Measurements from ENCODE around the gene SLC25A26.

Gene SLC25A26

DNA sequence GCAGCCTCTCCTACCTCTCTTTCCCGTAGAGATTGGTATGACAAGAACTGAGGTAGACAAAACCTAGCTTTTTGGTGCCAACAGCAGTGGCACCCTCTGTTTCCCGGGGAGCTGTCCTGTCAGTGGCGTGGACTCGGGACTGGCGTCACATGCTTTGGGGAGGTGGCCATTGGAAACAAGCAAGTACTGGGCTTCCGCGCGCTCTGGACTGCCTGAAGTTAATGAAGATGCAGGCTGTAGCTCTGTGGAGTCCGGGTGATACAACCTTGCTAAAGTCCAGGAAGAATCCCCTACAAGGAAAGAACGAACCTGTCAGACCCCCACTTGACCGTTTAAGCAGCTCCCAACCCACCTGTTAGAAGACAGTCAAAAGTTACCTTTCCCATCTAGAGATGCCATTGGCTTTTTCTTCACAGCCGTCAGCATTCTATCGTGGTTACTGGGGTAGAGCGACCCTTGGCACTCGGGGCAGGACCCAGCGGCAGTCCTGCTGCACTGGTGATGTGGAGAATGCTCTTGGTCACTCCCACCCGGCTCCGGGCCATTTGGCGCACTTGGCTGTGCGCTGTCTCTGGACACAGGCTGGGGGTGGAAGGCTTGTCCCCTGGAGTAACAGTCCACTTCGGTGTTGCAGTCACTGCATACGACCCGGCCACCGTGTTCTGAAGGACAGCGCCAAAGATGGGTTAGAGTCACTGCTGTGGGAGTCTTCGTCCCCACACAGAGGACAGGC, 159.6 kb downstream of the SLC25A26 start:
- DNase-seq: no peak

GRCh38 chr3:66381626-66382025, 160.8 kb downstream of the SLC25A26 start:
- DNase-seq: no peak

DNA sequence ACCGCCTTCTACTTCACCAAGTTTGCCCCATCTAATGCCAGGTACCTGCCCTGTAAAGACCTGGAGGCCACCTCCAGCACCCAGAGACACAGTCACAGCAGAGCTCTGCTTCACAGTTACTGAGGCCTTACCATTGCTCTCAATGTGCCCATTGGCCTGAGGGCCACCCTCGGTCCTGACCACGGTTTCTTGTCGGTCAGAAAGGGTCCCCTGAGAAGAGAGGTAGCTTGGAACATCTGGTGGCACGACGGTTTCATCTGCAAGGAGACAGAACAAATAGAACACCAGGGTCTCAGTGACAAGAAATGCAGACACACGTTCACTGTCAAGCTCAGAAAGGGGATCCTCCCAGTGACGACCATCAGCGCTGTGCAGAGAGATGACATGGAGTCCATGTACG, 161.3 kb downstream of the SLC25A26 start:
- no peak for DNase-seq

DNA sequence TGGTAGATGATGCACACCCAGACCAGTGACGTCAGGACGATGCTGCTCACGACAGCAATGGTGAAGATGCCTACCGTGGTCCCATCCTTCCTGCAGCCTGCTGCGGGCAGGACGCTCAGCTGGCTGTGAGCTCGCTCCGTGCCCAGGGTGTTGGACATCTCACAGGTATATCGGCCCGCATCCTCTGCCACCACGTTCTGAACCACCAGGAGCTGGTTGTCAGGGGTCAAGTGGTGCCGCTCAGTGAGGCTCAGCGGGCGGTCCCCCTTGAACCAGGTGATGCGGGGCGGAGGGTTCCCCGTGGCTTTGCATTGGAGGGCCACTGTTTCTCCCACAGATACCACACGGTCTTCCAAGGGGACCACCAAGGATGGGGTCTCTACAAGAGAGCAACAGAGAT, 162.2 kb downstream of the SLC25A26 start:
- DNase-seq: no peak

DNA sequence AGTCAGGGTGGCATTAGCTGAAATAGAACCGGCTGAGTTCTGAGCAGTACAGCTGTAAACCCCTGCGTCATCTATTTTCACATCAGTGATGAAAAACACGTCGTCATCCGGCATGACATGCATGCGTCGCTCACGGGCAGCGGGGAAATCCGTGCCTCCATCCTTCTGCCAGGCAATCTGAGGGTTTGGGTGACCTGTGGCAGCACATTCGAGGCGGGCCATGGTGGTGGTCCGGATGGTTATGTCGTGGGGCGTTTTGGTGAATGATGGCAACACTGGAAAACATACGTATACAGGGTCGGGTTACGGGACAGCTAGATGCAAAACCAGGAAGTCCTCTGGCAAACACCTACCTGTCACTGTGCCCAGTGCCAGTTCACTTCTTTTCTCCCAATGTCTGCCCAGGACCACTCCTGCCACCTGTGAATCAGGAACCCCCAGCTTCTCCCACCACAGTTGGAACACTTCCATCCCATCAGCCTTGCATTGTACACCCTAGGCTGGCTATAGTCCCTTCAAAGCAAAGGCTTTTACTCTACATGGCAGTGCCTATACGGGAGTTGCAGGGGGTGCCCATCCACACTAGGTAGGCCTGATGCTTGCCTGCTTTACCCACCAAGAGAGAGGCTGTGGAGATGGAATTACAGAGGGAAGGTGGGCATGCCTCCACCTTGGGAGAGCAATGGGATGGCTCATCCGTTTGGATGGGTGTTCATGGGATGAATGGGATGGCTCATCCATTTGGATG, 163.4 kb downstream of the SLC25A26 start:
- no peak for DNase-seq

DNA sequence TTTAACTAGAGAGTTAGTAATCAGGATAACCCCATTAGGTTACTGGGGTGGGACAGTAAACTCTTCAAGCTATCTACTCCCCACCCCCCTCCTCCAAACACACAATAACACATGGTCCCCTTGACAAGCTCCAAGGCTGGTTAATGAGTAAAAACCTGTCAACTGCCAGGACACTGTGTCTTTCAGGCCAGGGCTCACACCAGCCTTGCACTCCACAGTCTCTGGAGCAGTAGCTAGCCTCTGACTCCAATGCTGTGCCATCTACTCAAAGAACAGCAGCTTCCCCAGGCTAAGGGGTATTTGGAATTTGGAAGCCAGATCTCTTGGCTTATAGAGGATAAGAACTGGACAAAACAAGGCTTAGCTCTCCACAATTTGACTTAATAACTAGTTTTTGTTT, 164.3 kb downstream of the SLC25A26 start:
- DNase-seq: no peak

GRCh38 chr3:66386011-66386924, 165.5 kb downstream of the SLC25A26 start:
- no peak for DNase-seq

DNA sequence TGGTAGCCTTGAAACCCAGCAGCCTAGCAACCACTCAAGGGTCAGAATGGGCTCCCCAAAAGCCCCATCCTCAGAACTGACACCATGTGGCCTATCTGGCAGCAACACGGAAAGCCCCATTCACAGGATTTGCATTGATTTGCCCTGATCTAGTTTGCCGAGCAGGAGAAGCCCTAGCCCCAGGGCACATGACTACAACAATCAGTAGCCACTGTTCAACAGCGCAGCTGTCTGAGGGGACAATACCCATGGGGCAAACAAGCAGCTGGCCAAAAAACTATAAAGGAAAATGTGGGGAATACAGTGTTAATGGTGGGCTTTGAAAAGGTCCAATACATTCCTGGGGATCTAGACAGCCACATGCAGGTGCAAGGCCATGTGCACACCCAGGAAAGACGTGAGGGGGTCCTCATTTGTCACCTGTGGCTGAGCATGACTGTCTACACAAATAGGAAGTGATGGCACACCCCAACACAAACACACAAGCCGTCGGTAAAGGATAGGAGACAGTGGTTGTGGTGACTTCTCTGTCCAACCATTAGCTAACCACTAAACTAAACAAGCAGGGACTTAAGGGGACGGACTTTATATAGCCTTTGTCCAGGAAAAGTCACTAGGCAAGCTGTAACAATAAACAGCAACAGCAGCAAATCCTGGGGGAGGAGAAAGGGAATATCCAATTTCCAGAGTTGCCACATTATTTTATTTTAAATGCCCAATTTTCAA, 166.3 kb downstream of the SLC25A26 start:
- DNase-seq: no peak

- no peak for DNase-seq
Measured at GRCh38 chr3:66390013-66390412, 169.2 kb downstream of the SLC25A26 start.

DNA sequence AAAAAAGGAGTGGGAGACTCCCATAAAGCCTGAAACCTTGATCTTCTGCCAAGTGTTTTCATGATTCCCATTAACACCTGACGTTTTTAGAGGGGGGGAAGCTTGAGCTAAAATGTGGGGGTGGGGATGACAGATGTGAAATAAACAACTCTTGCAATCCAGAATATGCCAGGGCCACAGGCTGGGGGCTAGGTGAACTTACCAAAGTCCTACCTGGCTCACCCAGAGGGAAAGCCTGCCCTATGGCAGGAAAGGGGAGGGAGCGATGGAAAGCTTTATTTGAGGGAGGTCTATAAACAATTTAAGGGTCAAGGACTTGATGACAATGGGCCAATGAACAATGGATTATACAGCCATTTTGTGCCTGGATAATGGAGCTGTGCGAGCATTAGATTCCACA, 171.7 kb downstream of the SLC25A26 start:
- DNase-seq: no peak

- no peak for DNase-seq
Measured at GRCh38 chr3:66392966-66393332, 172.1 kb downstream of the SLC25A26 start.

- DNase-seq: no peak
Measured at GRCh38 chr3:66393333-66394005, 172.7 kb downstream of the SLC25A26 start.

- peak; percentile 34 to 39 for DNase-seq
Measured at GRCh38 chr3:66394019-66394752, 173.4 kb downstream of the SLC25A26 start.

- no peak for DNase-seq
Measured at GRCh38 chr3:66394753-66395249, 174.0 kb downstream of the SLC25A26 start.

DNA sequence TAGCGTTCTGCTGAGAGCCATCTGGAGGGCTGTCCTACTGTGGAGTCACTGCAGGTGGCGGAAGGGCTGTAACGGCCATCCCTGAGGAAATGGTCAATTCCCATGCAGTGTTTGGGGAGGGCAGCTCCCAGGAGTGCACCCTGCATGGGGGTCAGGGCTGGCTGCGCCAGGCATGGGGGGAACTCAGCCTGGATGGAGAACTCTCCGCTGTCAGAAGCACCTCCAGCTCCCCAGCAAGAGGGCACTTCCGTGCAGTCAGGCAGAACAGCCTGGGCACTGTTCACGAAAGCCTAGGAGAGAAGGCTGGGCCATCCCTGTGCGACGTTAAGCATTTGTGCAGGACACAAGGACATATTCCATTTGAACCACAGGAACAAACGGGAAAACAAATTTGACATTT, 174.8 kb downstream of the SLC25A26 start:
- DNase-seq: no peak

DNA sequence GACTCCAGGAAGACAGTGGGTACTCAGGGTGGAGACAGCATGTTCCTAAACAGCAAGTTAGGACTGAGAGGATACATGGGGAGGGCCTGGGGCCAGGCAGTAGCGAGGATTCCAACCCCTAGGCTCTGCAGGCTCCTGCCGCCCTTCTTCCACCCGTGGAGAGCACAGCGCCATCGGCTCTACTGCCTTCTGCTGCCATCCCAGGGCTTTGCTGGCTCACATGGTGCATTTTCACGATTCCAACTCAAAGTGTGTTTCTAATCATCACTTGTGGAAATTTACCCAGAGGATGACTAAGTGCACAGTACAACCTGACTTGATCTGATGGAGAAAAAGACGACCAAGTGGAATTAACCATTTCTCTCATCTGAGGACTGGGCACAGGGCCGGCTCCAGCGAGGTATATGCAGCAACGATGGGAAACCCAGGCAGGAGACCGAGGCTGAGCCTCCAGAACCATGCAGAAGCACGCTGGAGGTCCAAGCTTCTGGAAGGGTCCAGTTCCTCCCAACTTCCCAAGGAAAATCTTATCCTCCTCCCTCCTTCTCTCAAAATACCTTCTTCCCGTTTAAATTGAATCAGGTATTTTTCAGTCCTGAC, 175.5 kb downstream of the SLC25A26 start:
- DNase-seq: no peak

DNA sequence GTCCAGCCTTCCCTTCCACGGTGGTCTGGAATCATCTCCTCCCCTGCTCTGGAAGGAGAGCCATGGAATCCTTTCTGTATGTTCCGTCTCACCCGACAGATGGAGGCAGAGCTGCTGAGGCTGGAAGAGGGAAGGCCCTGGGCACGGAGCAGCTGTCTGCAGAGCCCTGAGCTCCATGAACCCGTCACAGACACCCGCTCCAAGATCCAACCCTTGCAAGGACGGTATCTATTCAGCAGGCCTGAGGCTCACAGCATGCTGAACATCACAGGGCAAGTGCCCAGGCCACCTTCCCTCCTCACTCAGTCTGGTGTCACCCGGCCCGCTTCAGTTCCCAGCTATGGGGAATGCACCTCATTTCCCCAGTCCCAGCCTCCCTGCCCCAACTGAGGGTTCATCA, 176.1 kb downstream of the SLC25A26 start:
- no peak for DNase-seq

DNA sequence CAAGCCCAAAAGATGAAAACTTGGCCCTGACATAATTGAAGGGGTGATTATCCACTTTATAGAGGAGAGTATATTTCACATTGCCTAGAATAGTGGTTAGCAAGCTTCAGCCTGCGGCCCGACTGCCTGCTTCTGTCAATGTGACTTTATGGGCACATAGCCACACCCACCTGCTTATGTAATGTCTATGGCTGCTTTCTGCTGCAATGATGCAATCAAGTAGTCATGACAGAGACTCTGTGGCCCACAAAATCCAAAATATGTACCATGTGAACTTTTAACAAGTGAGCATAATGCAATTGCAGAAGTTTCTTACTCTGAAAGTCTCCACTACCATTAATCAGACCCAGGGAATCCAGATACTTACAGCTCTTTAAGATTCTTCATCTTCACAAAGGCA, 176.9 kb downstream of the SLC25A26 start:
- DNase-seq: no peak

DNA sequence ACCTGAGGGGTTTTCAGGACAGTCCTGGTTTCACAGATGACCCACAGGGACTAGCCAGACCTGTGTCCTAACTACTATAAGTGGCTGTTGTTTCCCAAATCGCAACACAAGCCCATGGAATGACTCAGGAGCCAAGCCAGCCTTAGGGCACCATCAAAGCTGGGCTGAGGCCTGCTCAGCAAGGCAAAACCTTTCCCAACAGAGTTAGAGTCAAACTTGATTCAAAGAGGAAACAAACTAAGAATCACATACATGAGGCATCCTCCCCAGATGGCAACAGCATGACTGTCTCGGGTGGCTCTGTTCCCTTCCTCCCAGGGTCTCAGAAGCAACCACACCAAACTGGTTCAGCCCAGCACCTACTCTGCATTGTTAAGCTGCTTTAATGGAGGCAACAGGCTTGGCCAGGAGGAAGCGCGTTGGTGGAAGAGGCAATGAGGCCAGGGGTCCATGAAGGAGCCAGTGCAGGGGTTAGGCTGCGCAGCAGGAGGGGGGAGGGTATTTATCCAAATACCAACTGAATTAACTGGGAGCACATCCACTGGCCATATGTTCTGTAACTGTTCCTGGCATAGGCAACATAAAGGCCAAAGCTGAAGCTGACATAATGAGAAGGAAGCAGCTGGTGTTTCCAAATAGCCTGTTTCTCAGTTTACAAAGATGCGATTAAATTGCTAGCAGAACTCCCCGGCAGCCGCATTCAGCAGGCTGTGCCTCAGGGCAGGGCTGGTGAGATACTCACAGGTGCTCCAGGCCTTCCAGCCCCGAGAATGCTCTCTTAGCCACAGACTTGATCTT, 177.6 kb downstream of the SLC25A26 start:
- no peak for DNase-seq

Data from activated CD4-positive, alpha-beta T cell treated with anti-CD3 and anti-CD28 coated beads, Interleukin-2, amount 50 U/mL, for 48 hours (primary cell).